Epithelial cell of esophagus (primary cell): ENCODE results near the gene SPOPL.
A peak's percentile ranks its signal among the peaks of the same experiment; 100 is the strongest.

Source experiments
- DNase-seq: peaks from one replicate; pipeline ENCODE4 v3.0.0; 2010; ENCODE audit warnings: low read depth
- H3K4me3 ChIP-seq: 2 replicates; pipeline ENCODE4 v1.5.1; 2011; ENCODE audit warnings: mild to moderate bottlenecking, low read length, control low read depth
- CTCF ChIP-seq: IDR thresholded peaks from 2 replicates; pipeline ENCODE4 v1.5.1; 2011; ENCODE audit warnings: low read depth, mild to moderate bottlenecking, low read length, control low read depth, inconsistent platforms; ENCODE audit not compliant: insufficient read depth; ENCODE audit errors: missing control alignments

Gene SPOPL

GRCh38 chr2:138564586-138565229 is 63.1 kb downstream of the SPOPL start:
- no peak for TF ChIP-seq CTCF
- DNase-seq, result peak; percentile 85
- H3K4me3 ChIP-seq, result no peak overlapping the region

- no peak overlapping the region for H3K4me3 ChIP-seq
- DNase-seq, result no peak
- no peak for TF ChIP-seq CTCF
Observed at GRCh38 chr2:138565230-138565598, 63.6 kb downstream of the SPOPL start.

- TF ChIP-seq CTCF, result no peak
- DNase-seq, result peak; percentile 2
- H3K4me3 ChIP-seq, result no peak overlapping the region
Observed at GRCh38 chr2:138572318-138572717, 70.7 kb downstream of the SPOPL start.

GRCh38 chr2:138577066-138577465 is 75.5 kb downstream of the SPOPL start:
- DNase-seq, result no peak
- TF ChIP-seq CTCF, result no peak
- no peak overlapping the region for H3K4me3 ChIP-seq

GRCh38 chr2:138579556-138579955 is 78.0 kb downstream of the SPOPL start:
- no peak for TF ChIP-seq CTCF
- H3K4me3 ChIP-seq, result no peak overlapping the region
- no peak for DNase-seq

GRCh38 chr2:138581909-138582308 is 80.3 kb downstream of the SPOPL start:
- TF ChIP-seq CTCF, result no peak
- no peak for DNase-seq
- no peak overlapping the region for H3K4me3 ChIP-seq

- TF ChIP-seq CTCF, result no peak
- H3K4me3 ChIP-seq, result no peak overlapping the region
- no peak for DNase-seq
Observed at GRCh38 chr2:138589663-138590062, 88.1 kb downstream of the SPOPL start.
